Hematopoietic multipotent progenitor cell (in vitro differentiated cells): ENCODE measurements around the gene HABP2. TPM values are rescaled to one million over a fixed set of nuclear protein-coding genes. Genes with fewer than 3 reads are reported as not detected.

Experiments used
- DNase-seq, 3 donors: peaks; one replicate each; pipeline ENCODE4 v3.0.0-alpha.2; 2011 to 2015; ENCODE audit warnings: low read depth in 2 of 3, low spot score in 2 of 3
- total RNA-seq: library from RNA; depleted of rRNA; stranded (reverse); fragments of >200 nt; gene quantifications from one replicate; pipeline ENCODE4 v1.2.3, GENCODE V29; 2012

Gene HABP2
- total RNA-seq, 1 donor: 0.27 TPM

DNA sequence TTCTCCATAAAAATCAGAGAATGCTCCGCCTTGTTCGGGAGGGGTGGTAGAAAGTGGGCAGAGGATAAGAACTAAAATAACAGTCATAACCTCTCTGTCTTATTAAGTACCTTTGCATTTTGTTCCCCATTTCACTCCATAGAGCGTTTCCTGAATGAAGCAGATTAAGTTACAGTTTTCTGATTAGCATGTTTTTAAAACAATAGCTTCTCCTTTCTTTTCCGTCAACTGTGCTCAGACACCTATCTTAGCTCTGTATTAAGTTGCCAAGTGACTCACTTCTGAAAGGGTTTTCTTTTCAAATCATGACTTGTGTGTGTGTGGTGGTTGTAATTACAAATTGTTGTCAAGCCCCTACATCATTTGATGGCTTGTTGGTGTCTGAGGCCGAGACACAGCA, 1.4 kb downstream of the HABP2 start:
- peak in 2 of 3 donors; percentile 28 to 71 for DNase-seq

DNA sequence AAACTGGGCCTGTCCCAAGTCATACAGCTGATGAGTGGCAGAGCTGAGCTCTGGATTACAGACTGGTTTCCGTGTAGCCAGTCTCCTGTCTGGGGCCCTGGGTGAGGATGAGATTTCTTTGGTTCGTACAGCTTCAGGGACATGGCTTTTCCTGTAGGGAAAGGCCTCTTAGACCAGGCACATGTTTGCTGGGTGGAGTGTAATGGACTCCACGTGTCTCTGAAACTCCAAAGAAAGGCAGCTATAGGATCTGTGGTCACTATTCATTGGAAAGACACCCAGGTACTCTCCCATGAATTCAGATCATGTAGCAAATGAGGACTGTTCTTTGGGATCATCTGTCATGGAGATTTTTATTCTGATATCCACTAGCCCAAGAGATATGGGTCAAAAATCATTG, 2.4 kb downstream of the HABP2 start:
- no peak for DNase-seq

DNA sequence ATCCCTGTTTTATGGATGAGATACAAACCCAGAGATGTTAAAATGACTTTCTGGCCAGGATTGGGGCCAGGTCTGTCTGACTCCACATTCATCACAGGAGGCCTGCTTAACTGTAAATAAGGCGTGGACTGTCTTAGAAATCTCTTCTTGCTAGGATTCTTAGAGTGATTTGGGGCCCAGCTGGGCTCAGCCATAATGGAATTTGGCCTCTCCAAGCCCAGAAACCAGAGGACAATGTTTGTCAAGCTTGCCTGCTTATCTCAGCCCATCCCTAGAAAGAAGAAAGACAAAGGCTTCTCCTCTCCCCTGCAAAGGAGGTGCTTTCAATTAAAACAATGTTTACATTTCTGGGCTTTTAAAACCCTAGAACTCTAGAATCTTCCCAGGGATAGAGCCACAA, 2.9 kb downstream of the HABP2 start:
- DNase-seq: no peak

DNA sequence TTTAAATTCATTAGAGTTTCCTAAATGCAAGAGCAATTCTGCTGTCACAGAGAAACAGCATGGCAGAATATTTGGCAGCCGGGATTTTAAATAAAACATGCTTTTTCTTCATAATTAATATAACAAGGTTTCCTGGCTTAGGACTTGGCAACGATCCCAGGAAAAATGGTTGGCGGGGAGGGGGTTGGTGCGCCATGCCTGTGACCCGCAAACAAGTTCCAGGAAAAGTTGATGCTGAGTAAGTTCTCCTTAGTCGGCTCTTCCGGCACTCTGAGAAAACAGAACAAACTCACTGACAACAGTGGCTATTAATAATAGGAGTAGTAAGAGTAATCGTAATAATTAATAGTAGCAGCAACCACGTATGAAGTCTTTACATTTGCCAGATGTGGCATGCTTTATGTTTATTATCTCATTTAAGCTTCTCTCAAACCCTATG, 4.6 kb downstream of the HABP2 start:
- DNase-seq: no peak

DNA sequence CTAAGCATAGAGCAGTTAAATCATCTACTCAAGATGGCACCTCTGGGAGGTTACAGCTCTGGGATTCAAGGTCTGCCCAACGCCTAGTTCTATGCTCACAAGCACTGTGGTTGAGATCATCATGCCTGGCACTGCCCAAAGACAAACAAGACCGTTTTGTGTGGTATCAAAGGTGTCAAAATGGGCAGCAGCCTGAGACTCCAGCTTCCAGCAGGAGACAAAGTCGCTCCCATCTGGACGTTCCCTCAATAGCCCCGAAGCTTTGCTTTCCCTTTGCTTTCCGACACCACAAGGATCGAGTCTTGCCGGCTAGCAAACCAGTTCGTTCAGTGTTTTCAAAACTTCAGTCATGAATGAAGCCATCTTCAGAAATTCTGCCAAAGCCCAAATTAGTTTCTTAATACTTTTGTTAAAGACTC, 5.1 kb downstream of the HABP2 start:
- DNase-seq: no peak

DNA sequence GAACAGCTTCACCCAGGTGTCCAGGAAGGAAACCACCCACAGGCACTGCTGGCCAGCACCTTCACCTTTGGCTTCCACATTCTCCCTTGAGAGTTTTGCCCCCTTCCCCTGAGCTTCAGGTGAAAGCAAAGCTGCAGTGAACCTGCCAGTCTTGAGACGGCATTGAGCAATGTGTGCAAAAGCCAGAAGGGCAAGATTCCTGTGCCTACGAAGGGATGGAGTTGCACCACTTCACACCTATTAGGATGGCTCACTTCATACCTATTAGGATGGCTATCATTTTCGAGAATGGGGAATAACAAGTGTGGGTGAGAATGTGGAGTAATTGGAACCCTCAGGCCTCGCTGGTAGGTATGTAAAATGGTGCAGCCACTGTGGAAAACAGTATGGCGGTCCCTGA, 7.2 kb downstream of the HABP2 start:
- no peak for DNase-seq

DNA sequence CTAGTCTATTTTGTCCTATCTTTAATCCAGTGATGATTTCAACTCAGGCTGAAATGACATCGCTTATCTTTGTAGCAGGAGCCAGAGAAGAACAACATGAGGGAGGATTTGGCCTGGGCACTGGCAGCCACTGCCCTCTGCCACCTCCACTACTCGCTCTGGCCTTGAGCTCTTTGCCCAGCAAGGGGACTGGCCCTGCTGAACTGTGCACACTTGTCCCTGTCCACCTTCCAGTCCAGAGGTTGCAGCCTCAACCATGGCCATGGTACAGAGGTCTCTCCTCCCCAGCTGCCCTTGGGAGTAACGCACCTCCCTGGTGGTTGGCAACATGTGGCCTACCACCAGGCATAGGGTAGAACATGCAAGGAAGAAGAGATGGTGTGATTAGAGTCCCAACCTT, 8.4 kb downstream of the HABP2 start:
- DNase-seq: no peak

DNA sequence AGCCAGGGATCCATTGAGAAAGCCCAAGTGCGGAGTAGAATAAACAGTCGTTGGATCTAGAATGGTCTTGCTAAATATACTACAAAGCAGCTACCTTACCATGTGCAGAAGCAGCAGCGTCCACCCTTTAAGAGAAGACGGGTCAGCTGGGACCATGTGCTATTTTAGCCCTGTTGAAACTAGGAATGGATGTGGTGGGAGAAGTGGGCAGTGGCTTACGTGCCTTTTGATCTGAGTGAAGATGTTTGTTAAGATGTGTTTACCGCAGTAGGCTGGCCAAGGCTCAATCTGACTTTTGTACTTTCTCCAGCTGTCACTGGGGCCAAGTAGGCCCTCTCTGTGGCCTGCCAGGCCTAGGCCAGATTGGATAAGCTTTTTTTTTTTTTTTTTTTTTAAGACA, 9.2 kb downstream of the HABP2 start:
- DNase-seq: no peak

DNA sequence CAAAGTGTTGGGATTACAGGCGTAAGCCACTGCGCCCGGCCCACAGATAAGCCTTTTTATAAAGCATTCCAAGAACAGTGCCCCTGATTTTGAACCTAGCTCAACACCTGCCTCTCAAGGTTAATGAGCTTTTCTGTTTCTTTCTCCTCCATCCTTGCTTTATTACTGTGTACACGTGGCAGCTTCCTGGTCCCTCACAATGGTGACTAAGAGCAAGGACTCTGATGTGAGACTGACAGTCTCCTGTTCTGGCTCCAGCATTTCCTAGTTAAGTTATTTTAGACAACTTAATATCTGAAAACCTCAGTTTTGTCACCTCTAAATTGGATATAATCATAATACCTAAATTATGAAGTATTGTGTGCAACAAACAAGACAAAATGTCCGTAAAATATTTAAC, 9.9 kb downstream of the HABP2 start:
- DNase-seq: no peak

DNA sequence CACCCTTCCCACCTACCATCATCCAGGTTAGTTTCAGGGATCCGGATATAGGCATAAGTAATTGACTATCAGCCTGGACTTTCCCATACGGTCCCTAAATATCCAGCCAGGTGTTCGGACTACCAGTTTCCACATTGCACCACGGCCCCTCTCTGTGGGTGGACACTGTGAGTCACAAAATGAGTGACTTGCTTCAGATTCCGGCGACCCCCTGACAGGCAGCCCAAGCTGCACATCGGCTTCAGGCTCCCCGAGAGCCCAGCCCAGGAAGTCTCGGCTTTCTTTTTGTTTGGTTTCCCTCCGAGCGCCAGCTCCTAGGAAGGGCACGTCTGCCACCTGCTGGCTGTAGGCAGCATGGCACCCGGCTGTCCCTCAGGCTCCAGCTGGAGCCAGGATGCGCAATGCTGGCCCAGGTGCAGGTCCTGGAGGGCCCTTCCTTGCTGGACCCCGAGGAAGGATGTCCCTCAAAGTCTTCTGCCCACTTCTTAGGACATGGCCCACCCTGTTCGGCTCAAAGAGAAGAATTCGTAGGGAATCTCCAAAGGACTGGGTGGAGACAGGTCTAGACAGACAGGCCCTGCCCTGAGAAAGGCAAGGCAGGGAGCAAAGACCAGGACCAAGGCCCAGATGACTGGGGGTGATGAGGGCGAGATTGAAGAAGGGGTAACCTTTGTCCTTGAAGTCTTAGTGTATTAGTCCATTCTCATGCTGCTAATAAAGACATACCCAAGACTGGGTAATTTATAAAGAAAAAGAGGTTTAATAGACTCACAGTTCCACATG, 10.6 kb downstream of the HABP2 start:
- DNase-seq: peak; percentile 14 to 82 (median 65)

DNA sequence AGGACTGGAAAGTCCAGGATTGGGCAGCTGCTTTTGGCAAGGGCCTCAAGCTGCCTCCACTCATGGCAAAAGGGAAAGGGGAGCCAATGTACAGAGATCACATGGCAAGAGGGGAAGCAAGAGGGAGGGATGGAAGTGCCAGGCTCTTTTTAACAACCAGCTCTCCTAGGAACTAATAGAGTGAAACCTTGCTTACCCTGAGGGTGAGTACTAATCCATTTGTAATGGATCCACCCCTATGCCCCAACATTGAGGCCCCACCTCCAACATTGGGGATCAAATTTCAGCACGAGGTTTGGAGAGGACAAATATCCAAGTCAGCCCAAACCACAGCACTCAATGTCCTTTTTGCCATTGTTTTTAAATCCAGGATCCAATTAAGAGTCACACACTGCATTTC, 12.5 kb downstream of the HABP2 start:
- DNase-seq: no peak

DNA sequence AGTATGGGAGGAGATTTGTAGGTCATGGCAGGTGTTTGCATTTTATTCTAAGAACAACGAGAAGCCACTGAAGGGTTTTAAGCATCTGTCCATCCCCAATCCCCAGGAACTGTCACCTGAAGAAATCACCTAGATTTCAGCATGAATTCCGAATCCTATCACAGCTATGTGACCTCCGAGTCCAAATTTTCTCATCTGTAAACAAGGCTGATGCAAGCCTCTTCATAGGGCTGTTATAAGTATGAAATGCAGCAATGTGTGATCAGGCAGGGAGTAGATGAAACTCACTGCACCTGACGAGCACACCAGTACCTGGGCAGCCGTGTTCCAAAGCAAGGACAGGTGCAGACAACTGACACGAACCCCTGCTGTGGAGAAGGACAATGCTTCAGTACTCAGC, 14.0 kb downstream of the HABP2 start:
- DNase-seq: no peak

DNA sequence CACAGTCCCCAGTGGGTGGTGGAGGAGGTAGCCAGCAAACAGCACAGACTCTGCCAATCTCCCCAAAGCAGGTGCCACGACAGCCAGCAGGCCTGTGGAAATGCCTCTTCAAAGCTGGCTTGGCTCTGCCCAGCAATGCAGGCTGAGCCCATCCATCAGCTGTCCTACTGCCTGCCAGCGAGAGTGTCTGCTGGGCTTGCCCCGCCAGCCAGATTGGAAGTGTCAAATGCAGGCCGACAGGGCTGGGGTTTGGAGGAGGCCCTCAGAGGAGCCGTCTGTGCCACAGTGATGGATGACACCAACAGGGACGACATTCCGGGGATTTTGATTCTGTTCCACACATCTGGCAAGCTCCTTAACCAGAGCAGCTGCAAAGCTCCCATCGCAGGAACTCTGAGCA, 16.7 kb downstream of the HABP2 start:
- DNase-seq: no peak

DNA sequence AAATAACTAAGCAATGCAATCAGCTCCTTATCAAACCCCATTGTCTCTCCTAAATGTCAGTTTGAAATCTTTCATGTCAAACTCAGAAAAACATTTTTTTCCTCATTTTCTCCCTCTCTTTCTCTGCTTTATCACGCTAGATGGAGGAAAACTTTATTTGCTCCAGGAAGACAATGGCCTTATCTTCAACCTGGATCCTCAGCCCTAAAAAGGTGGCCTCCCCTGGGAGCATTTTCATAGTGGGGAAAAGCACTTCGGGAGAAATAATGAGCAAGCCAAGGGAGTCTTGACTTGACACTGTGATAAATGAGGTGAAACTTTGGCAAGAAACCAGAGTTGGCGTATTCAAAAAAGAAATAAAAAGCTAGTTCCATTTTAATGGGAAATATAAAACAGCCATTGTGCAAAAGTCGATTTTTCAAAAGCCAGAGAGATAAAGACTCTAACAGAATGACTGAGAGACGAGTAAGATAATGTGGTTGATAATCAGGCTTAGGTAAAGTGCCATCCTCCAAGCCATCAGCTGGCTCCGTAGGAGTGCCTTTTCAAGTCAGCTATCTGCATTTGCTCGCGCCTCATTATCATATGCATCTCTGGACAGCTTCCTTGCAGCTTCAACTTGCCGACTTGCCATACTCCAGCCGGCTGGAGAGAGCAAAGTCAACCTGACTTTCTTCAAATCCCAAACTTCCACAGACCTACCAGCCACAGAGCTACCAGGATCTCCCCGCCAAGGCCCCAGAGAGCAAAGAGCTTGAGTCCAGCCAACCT, 19.9 kb downstream of the HABP2 start:
- no peak for DNase-seq

DNA sequence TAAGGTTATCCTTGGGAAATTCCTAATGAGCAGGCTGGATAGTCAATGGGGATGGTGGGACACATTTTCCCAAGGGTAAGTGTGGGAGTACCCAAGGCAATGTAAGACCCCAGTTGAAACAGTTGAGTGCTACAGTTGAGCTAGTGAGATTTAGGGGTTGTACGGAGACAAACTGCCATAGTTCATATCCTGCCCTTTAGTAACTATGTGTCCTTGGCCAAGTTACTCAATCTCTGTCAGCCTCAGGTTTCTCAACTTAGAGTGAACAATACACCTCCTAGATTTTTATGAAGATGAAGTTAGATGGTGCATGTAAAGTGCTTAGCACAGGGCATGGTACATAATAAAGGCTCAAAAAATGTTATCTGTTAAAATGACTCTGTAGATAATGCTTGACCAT, 20.5 kb downstream of the HABP2 start:
- DNase-seq: no peak

DNA sequence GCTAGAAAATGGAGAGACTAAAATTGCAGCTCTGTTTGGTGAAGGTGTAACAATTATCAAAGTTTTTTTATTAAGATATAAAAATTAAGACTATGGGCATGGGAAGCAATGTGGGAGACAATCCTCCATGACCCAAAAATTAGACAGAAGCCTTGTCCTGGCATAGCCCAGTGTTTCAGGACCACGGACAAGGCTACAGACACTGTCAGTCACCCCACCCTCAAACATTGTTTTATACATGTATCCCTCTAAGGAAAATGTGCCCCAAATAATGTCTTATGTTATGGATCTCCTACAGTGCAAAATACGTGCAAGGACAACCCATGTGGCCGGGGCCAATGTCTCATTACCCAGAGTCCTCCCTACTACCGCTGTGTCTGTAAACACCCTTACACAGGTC, 24.0 kb downstream of the HABP2 start:
- DNase-seq: peak in 2 of 3 donors; percentile 19 to 59

DNA sequence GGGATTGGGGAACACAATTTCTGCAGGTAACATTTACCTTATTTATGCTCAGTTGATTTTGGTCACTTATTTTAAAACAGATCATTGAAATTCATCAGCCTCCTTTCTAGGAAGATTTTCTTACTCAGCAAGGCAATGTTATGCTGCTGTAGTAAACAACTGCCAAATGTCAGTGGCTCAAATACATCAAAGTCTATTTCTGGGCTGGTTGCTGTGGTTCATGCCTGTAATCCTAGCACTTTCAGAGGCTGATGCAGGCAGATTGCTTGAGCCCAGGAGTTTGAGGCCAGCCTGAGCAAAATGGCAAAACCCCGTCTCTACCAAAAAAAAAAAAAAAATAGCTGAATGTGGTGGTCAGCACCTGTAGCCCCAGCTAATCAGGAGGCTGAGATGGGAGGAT, 25.9 kb downstream of the HABP2 start:
- no peak for DNase-seq

DNA sequence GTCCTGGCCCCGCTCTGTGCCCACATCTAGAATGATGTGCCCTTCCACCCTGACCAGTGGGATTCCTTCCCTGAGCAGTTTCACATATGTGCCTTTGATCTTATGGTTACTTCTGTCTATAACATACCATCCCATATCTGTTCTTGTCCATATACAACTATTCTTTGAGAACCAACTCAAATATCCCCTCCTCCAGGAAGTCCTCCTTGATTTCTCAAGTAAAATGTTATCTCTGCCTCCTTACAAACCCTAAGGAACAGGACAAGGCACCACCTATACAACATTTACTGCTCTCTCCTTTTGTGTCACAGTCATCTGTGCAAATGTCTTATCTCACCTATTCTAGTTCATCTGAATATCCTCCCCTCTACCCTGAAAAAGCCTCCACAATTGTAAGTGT, 28.2 kb downstream of the HABP2 start:
- DNase-seq: no peak

DNA sequence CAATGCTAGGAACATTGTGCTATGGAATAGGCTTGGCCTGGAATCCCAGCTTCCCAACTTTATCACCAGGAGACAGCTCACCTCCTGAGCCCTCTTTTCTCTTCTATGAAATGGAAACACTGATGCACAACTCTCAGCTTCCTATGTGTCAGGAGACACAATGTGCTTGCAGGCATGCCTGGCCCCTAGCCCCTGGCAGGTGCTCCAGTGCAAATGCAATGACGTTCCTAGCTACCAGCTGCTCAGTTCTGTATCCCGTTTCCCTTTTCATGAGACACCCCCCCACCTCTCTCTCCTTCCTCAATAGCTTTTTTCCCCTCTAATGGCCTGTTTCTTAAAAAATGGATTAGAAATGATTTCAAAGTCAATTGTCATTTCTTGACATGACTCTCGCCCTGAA, 30.7 kb downstream of the HABP2 start:
- no peak for DNase-seq

DNA sequence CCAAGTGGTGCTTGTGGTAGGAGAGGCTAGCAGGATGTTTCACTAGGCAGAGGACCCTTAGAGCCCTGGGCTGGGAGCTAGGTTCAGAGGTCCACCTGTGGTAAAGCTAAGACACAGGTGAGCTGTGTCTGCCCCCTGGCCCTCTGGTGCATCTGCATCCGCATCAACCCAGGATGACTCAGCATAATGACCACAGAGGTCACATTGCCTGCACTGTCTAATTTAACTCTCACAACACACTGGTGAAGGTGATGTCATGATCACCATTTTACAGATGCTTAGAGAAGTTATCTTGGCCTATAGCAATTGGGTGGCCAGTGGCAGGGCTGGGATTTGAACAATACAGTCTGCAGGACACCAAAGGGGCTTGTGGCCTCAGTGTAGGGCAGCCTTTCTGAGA, 33.1 kb downstream of the HABP2 start:
- peak in 1 of 3 donors; percentile 18 for DNase-seq

DNA sequence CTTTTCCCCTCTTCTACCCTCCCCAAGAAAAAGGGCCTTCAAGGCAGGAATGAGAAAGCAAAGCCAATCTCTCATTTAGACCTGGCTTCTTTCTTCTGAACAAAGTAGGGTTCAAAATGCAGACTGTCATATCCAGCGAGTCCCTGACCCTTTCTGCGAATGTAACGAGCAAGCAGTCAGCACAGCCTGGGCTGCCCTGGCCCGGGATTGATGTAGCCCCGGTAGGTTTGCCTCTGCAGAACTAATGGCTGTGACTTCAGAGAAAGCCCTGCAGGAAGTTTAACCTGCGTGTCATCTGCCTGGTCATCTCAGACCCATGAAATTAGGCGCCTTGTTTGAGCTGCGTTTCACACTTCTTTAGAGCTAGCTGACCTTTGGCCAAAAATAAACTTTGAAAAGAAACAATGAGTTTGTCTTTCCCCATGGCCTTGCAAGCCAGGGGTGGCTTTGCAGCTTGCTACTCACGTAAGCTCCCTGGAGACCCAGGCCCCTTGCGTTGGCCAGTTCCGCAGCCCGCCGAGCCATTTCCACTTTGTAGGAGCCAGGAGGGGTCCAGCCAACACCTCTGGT, 36.4 kb downstream of the HABP2 start:
- no peak for DNase-seq

DNA sequence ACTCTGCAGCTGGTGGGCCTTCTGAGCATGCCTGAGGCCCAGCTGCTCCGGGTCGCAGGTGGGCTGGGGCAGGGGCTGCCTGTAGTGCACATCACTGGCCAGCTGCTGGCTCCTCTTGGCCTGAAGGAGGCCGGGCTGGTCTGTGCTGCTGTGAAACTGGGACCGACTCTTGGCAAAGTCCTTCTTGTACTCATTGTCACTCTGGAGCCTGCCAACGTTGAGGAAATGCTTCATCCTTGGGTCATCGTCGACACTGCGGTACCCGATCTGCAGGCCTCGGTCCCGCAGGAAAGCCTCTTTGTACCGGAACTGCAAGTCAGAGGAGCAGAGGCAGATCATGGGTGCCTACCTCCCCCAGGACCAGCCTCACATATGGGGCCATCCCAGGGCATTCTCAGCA, 37.7 kb downstream of the HABP2 start:
- no peak for DNase-seq
